Neural progenitor cell (in vitro differentiated cells): Measurements from ENCODE around the gene TRIM7.

Experiments
- CTCF ChIP-seq: fragments of 200-600 bp; sonication (generic); IDR thresholded peaks from 2 replicates; pipeline ENCODE4 v1.5.1; 2017; ENCODE audit warnings: antibody characterized with exemption, mild to moderate bottlenecking
- EZH2 ChIP-seq: fragments of 200-600 bp; sonication (generic); IDR thresholded peaks from 2 replicates; pipeline ENCODE4 v1.6.1; 2017; ENCODE audit warnings: antibody characterized with exemption, mild to moderate bottlenecking, moderate library complexity
- EZH2phosphoT487 ChIP-seq: fragments of 200-600 bp; sonication (generic); IDR thresholded peaks from 2 replicates; pipeline ENCODE4 v1.6.1; 2017; ENCODE audit warnings: antibody characterized with exemption

GRCh38 chr5:181235323-181235688 is 30.3 kb upstream of the TRIM7 start:
- TF ChIP-seq CTCF (no peak), EZH2phosphoT487 (no peak), EZH2 (no peak)
